HPDE6-E6E7 (cell line): ENCODE results near the gene PRSS57.
"Not testable (repeated sequence)": the region's sequence is repeated elsewhere in the genome, so short reads cannot be mapped to it uniquely, and the experiment has no call there.

Experiments
- DNase-seq: peaks from one replicate; pipeline ENCODE4 v3.0.0; 2011; ENCODE audit warnings: missing footprints; ENCODE audit errors: extremely low spot score

The PRSS57 gene

DNA sequence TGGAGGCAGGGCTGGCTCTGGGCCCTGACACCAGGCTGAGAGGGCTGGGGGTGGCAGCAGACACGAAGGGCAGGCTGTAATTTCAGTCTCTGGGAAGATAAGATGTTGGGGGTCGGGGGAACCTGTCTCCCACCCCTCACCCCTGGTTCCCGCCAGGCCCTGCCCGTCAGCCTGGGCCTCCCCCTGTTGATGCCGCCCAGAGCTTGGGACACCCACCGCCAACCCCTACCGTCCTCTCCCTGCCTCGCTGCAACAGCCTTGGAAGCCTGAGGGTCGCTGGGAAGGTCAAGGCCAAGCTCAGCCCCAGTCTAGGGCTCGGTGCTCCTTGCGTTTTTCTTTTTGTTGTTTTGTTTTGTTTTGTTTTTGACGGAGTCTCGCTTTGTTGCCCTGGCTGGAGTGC lies 28.0 kb upstream of the PRSS57 start:
- no peak for DNase-seq

DNA sequence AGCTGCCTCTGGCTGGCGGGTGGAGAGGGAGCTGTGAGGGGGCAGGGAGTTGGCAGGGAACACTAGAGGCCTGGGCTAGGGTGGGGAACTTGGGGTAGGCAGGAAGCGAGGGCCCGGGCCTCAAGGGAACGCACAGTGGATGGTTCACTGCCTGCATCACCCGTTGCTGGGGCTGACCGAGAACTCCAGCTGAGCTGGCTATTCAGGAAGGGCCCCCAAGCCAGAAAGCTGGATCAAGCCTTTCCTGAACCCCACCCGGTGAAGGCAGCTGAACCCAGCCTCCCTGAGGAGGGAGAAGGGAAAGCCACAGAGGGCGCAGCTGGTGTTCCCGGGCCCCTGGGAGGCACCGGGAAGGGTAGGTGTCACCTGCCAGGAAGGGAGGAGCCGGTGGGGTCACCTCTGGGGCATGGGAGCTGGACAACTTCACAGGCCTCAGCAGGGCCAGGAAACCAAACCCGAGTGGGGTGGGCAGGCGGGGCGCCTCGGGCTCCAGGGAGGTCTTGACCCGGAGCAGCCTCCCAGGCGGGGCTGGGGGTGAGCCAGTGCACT lies 27.4 kb upstream of the PRSS57 start:
- no peak for DNase-seq

DNA sequence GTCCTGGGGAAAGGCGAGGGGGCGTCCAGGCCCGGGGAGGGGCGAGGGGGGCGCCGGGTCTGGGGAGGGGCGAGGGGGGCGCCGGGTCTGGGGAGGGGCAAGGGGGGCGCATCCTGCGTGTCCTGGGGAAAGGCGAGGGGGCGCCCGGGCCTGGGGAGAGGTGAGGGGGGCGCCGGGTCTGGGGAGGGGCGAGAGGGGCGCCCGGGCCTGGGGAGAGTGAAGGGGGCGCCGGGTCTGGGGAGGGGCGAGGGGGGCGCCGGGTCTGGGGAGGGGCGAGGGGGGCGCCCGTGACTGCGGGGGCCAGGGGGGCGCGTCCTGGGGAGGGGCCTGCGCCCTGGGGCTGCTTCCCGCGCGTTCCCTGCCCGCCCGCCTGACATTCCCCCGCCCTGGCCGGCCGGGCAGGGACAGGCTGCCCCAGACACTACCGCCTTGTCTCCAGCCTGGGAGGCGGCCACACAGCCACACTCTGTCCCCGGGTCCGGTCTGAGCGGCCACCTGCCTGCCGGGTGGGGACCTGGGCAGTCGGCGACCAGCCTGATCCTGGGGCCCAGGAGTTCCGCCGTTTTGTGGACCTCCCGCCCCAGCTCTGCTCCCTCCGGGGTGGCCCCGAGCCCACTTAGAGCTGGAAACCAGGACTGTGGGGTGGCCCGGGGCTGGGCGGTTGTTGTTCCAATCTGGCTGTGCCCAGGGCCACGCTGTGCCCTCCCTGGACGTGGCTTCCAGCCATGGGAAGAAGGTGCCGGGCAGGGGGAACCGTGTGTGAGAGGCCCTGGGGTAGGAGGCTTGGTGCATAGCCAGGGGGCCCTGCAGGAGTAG lies 25.3 kb upstream of the PRSS57 start:
- no peak for DNase-seq

DNA sequence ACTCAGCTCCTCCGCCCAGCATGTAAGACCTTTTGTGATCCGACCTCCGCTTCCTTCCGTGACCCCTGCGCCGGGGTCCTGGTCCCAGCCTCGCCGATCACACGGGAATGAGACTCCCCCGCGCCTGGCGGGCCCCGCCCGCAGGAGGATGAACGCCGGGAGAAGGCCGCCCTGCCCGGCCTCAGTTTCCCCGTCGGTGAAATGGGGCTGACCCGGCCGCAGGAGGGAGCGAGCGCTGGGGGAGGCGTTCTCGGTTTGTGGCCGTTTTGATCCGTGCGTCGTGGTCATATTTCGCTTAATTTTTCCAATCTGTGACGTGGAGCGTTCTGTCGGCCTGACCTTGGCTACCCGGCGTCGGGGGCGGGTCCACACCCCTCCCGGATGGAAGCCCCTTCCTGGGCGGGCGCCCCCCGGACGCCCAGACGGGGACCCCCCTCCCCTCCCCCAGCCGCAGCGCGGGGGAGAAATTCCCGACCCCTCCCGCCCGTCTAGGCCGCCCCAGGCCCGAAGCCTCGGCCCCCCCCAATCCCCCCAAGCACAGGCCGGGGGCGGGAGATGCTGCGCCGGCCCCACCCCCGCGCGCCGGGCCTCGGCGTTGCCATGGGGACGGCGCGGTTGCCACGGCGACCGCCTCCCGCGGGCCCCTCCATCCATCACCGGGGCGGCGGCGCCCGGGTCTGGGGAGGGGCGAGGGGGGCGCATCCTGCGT lies 24.5 kb upstream of the PRSS57 start:
- DNase-seq = no peak

DNA sequence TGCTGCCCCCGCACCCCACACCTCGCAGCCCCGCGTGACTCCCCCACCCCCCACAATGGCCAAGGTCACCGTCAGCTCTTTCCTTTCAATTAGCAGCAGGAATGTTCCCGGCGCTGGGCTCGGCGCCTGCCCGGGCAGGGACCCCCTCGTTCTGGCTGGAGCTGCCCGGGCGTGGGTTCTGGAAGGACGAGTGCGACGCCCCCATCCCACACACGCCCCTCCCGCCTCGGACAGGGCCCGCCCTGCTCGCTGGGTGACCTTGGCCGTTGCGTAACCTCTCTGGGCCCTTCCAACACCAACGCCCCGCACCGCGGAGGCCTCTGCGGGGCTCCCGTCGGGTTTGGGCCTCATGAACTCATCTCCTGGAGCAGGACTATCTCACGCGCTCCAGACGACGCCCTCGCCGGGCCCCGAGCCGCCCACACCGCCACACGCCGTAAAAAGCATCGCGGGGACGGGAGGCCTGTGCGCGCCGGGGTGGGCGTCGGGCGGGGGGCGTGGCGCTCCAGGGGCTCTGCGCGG lies 23.8 kb upstream of the PRSS57 start:
- DNase-seq = no peak

DNA sequence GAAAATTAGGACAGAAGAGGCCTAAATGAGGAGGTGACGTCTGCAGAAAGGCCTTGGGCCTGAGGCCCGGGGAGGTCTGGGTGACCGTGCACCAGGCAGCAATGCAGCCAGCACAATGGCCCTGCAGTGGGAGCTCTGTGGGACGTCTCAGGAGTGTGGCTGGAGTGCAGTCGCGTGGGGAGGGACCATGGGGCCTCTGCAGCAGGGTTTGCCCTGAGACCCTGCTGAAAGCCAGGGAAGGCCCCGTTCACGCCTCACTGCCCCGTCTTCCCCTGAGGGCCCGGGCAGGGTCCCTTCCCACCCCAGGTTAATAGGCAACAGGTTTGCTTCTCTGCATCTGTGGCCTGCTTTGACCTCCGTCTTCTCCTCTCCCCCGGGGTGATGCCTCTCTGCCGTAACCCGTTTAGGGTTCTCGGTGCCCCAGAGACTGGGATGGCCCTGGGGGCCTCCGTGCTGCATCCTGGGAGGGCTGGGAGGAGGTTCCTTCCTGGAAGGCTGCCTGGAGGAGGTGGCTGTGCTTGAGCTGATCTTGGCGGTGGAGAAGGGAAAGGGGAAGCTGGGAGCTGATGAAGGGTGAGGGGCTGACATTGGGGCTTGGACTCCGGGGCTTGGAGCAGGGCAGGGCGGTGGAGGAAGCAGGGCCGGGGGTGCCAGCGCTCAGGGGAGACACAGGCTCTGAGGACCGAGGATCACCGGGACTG lies 23.1 kb upstream of the PRSS57 start:
- no peak for DNase-seq

DNA sequence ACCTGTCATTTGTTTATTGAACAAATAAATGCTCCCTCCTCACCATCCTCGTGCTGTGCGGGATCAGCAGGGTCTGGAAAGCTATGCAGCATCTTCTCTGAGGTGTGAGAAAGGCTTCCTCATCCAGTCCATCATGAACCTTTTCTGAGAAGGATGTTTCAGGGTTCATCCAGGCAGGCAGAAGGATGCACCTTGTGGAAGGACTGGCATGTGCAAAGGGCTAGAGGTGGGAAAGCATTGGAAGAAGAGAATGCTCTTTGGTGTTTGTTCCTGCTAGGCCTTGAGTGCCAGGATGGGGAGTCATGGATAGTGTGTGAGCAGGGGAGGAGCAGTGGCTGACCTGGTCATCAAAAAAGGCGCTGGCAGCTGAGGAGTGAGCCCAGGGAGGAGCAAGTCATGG lies 20.1 kb upstream of the PRSS57 start:
- DNase-seq = no peak

DNA sequence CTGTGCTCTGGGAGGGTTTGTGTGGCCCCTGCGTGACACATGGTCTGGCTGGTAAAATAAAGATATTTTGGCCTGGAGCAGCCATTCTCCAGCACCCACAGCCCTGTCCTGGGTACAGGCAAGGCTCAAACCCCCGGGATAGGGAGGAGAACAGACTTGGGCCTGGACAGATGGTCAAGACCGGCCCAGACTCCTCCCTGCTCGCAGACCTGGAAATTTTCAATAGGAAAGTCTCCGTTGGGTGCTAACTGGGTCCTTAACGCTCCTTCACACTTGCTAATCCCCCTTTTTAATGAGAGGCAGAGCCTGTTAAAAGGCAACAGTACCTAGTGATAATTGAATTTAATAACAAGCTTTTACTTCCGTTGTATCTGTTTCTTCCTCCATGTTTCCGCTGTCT lies 16.0 kb upstream of the PRSS57 start:
- DNase-seq = no peak

DNA sequence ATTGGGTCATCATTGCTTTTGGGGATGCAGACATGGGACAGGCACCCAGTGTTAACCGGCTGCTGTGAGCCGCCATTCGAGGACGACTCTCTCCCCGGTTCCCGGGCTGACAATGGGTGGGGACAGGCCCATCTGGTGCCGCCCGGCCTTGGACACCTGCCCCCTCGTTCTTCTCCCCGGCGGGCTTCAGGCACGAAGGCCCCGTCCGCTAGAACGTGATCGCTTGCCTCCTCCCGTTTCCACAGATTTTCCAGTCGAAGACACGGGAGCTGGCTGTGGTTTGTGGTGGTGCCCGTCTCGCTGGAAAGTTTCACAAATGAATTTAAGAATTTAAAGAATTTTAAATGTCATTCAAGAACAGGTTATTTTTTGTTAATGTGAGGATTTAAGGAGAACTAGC lies 15.5 kb upstream of the PRSS57 start:
- DNase-seq = no peak

DNA sequence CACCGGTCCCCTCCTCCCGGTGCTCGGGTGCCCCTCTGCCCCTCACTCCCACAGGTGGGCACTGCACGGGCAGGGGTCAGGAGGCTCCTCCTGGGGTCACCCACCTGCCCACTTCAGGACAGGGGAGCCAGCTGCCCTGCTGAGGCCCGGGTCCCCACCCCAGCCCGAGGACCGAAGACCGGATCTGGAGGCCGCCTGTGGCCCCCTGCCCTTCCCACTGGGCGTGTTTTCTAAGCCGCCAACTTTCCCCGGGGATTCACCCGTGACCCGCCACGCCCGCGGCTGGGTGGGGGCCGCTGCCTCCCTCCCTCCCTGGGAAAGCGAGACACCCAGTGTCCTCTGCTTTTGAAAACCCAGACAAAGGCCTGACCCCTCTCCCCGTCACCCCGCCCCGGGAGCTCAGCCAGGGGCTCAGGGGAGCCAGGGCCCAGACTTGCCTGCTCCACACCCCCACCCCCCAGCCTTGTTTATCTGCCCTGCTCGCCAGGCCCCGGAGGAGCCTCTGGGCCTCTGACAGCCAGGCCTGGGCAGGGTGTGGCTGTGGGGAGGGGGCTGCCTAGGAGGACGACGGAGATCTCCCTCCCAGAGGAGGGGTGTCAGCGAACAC lies 14.8 kb upstream of the PRSS57 start:
- DNase-seq = no peak

DNA sequence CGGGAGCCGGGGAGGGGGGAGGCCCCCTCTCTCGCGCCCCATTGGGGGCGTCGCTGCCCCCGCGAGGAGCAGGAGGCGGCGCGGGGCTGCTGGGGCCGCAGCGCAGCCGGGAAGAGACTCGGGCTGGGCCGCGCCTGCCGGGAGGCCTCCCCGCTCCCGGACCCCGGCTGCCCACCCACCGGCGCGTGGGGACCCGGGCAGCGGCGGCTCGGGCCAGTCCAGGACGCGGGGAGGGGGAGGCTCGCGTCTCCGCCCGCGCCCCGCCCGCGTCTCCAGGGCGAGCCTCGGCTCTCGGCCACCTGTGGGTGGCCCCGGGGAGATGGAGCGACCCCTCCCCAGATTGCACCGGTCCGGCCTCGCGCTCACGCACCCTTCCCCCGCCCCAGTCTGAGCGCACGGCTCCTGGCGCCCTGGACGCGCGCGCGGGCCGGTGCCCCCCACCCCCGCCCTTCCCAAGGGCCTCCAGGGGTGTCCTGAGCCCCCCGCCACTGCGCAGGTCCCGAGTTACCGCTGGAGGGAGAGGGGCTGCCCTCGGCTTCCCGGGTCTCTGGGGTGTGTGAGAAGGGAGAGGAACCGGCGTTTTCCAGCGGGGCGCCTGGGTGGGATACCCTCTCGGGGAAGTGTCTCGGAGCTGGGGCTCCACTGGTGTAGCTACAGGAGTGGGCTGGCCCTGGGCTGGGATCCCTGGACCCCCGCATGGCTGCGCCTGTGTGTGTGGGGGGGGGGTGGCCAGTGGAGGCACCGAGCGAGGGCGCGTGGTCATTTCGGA lies 14.1 kb upstream of the PRSS57 start:
- no peak for DNase-seq

DNA sequence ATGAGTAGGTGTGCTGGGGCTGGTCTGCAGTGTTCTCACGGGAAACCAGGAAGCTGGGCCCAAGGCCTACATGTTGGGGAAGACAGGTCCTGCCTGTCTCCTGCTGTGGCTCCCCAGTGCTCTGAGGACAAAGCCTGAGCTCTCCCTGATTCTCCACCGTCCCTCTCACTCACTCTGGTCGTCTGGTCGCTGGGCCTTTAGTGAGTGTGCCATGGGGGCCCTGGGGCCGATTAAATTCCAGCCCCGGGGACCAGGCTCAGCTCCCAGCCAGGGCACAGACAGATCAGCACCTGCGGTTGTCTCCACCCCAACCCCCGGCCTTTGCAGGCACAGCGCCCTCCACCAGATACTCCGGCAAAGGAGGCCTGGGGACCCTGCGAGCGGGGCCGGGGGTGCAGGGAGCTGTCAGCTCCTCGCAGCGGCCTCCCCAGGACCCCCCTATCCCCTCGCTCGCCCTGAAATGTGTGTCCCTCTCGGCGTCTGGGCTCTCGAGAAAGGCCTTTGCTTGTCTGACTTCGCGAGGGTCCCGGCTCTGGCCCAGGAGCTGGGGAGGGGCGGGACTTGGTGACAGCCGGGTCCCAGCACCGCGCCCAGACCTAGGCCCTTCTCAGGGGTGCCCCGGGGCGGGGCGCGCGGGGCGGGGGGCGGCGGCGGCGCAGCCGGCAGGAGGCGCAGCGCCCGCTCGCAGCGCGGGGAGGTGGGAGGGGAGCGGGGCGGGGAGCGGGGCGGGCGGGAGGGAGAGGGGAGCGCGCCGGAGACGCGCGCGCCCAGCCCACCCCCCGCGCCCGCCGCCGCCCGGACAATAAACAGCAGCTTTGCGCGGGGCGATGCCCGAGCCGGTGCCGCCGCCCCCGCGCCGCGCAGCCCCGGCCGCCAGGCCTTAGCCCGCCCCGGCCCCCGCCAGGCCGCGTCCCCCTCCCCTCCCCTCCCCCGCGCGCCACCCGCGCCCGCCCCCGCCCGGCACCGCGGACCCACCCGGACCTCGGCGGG lies 13.2 kb upstream of the PRSS57 start, which contains the start of gene PALM:
Gene PALM (plus strand): TSS at position 782 of the 990 bp plus-strand sequence. CDS start 212 bp downstream, outside the sequence.
- no peak for DNase-seq

DNA sequence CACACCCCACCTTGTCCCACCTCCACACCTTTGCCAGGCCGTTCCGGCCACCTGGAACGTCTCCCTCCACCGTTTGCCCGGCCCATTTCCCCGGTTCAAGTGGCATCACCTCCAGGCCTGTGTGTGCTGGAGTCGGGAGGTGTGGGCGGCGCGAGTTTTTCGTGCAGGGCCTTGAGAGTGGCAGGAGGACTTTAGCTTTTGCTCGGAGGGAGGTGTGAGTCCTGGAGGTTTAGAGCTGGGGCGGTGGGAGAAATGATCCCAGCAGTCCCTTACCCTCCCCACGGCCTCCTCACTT lies 9.1 kb upstream of the PRSS57 start:
- DNase-seq = no peak

DNA sequence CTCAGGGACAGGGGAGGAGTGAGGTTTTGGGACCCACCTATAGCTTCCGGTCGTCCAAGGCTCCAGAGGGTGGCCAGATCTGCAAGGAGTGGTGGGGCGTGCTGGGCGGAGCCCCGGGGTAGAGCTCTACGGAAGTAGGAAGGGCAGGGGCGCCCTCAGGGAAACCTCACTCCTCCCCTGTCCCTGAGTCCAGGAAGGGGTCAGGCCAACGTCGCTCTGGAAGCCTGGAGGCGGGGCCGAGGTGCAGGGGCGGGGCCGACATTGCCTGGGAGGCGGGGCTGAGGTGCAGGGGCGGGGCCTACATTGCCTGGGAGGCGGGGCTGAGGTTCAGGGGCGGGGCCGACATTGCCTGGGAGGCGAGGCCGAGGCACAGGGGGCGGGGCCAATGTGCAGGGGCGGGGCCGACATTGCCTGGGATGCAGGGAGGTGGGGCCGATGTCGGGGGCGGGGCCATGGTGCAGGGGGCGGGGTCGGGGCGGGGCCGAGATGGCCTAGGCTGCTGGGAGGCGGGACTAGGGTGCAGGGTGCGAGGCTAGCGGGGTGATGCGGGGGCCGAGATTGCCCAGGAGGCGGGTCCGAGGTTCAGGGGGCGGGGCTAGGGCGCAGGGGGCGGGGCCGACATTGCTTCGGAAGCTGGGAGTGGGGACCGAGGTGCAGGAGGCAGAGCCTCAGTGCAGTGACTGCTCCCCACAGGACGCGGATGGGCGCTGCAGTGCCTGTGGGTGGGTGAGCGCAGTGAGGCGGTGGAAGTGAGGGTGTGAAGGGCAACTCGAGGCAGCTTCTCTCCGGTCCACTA lies 8.6 kb upstream of the PRSS57 start:
- DNase-seq = no peak

DNA sequence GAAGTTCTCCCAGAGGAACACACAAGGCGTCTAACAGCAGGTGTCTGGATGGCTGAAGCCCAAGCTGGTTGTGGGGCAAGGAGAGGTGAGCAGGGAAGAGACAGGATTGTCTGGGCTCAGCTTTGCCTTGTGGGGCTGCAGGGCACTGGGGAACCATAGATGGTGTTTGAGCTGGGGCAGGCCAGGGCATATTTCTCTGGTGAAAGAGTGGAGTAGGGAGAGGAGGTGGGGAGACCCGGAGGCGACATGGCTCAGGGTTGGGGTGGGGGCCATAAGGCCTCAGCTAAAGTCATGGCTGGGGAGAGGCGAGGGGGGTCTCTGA lies 8.0 kb upstream of the PRSS57 start:
- no peak for DNase-seq

DNA sequence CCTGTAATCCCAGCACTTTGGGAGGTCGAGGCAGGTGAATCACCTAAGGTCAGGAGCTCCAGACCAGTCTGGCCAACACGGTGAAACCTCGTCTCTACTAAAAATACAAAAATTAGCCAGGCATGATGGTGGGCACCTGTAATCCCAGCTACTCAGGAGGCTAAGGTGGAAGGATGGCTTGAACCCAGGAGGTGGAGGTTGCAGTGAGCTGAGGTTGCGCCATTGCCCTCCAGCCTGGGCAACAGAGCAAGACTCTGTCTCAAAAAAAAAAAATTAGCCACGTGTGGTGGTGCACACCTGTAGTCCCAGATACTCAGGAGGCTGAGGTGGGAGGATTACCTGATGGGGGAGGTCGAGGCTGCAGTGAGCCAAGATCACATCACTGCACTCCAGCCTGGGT lies 7.6 kb upstream of the PRSS57 start:
- DNase-seq = not testable (repeated sequence)

DNA sequence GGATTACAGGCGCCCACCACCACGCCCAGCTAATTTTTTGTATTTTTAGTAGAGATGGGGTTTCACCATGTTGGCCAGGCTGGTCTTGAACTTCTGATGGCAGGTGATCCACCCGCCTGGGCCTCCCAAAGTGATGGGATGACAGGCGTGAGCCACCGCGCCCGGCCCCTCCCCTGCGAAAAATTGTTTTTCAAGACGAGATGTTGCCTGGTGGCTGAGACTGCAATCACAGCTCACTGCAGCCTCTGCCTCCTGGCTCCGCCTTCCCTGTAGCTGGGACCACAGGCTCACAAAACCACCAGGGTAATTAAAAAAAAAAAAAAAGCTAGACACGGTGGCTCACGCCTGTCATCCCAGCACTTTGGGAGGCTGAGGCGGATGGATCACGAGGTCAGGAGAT lies 4.6 kb upstream of the PRSS57 start:
- not testable (repeated sequence) for DNase-seq

DNA sequence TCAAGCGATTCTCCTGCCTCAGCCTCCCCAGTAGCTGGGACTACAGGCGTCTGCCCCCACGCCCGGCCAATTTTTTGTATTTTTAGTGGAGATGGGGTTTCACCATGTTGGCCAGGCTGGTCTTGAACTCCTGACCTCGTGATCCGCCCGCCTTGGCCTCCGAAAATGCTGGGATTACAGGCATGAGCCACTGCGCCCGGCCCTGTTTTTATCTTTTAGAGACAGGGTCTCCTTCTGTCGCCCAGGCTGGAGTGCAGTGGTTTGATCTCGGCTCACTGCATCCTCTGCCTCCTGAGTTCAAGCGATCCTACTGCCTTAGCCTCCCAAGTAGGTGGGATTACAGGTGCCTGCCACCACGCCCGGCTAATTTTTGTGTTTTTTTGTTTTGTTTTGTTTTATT lies 3.3 kb upstream of the PRSS57 start:
- DNase-seq = not testable (repeated sequence)
